GM21528 (cell line): ENCODE results near the gene MED16.

Experiments
- ATAC-seq: cut with Tn5 transposase; IDR thresholded peaks from one replicate; pipeline ENCODE4 v1.9.1; 2021; ENCODE audit warnings: mild to moderate bottlenecking, moderate library complexity; ENCODE audit not compliant: unreplicated experiment, low FRiP score

Gene MED16

GRCh38 chr19:912181-913079, 19.4 kb upstream of the MED16 start:
- ATAC-seq = no peak

- ATAC-seq = no peak
Observed at GRCh38 chr19:911197-912033, 18.4 kb upstream of the MED16 start.

GRCh38 chr19:907183-907853, 14.3 kb upstream of the MED16 start:
- no peak for ATAC-seq

GRCh38 chr19:906480-906879, 13.5 kb upstream of the MED16 start:
- ATAC-seq = no peak

GRCh38 chr19:904545-904944, 11.6 kb upstream of the MED16 start:
- no peak for ATAC-seq

- ATAC-seq = no peak
Observed at GRCh38 chr19:903266-903797, 10.3 kb upstream of the MED16 start.

- ATAC-seq = no peak
Observed at GRCh38 chr19:902446-903226, 9.6 kb upstream of the MED16 start.

GRCh38 chr19:902093-902370, 9.0 kb upstream of the MED16 start:
- ATAC-seq = no peak

- no peak for ATAC-seq
Observed at GRCh38 chr19:901216-902092, 8.5 kb upstream of the MED16 start.

GRCh38 chr19:900302-901111, 7.5 kb upstream of the MED16 start:
- ATAC-seq = no peak

- no peak for ATAC-seq
Observed at GRCh38 chr19:900043-900301, 7.0 kb upstream of the MED16 start.

GRCh38 chr19:899336-900042, 6.5 kb upstream of the MED16 start:
- ATAC-seq = no peak

- no peak for ATAC-seq
Observed at GRCh38 chr19:898663-899062, 5.7 kb upstream of the MED16 start.

GRCh38 chr19:897442-898039, 4.6 kb upstream of the MED16 start:
- no peak for ATAC-seq

- no peak for ATAC-seq
Observed at GRCh38 chr19:896999-897398, 4.0 kb upstream of the MED16 start.

- no peak for ATAC-seq
Observed at GRCh38 chr19:896434-896833, 3.4 kb upstream of the MED16 start.

GRCh38 chr19:892243-892893, 619 bp downstream of the MED16 start:
- ATAC-seq = peak; percentile 16
